Prostate gland (tissue), 2 donors: ENCODE measurements around the gene TMEM178A. TPM values are rescaled to one million over a fixed set of nuclear protein-coding genes. Genes with fewer than 3 reads are reported as not detected.

Experiments used
- DNase-seq: peaks from one replicate; pipeline ENCODE4 v3.0.0-alpha.2; 2019; ENCODE audit warnings: low spot score
- H3K27ac ChIP-seq, 2 donors: fragments of 200-600 bp; sonication (generic); 2 replicates each; pipeline ENCODE4 v1.5.1; 2017 to 2019
- H3K27me3 ChIP-seq: fragments of 200-600 bp; sonication (generic); replicated peaks from 2 replicates; pipeline ENCODE4 v1.5.1; 2019; ENCODE audit not compliant: insufficient read depth
- H3K36me3 ChIP-seq, 2 donors: fragments of 200-600 bp; sonication (generic); 1 replicate in 1 of 2; 2 replicates in 1 of 2; pipeline versions ENCODE4 v1.5.1 to v1.8.1; 2017 to 2019
- H3K4me1 ChIP-seq: fragments of 200-600 bp; sonication (generic); replicated peaks from 2 replicates; pipeline ENCODE4 v1.5.1; 2019
- H3K4me3 ChIP-seq, 2 donors: fragments of 200-600 bp; sonication (generic); 2 replicates each; pipeline ENCODE4 v1.5.1; 2017 to 2019
- H3K9me3 ChIP-seq: fragments of 200-600 bp; sonication (generic); 2 replicates; pipeline ENCODE4 v1.5.1; 2017
- CTCF ChIP-seq, 4 experiments: fragments of 200-600 bp in 2 of 4; fragments of 450-650 bp in 2 of 4; sonication (generic) in 2 of 4; IDR thresholded peaks; 1 replicate in 3 of 4; 2 replicates in 1 of 4; pipeline ENCODE4 v1.5.1; 2016 to 2019; ENCODE audit warnings: antibody characterized with exemption in 4 of 4, mild to moderate bottlenecking in 2 of 4, moderate library complexity in 2 of 4
- POLR2A ChIP-seq: fragments of 450-650 bp; IDR thresholded peaks from one replicate; pipeline ENCODE4 v1.6.1; 2016; ENCODE audit warnings: antibody characterized with exemption, mild to moderate bottlenecking
- POLR2AphosphoS5 ChIP-seq: sonication (generic); formaldehyde crosslinking; IDR thresholded peaks from one replicate; pipeline ENCODE4 v1.6.1; 2017; ENCODE audit warnings: antibody characterized with exemption
- WGBS: methylation state at CpG from one replicate; pipeline ENCODE4 v1.1.5; 2018; 5-methylcytosine and 5-hydroxymethylcytosine counted together
- intact Hi-C: fragments of 100-400 bp; cut with DNase I; formaldehyde crosslinking; loops from one replicate; pipeline ENCODE4 v1.14.2; 2022
- total RNA-seq, 2 donors: library from RNA; depleted of rRNA; stranded (reverse); fragments of >200 nt; gene quantifications; one replicate each; pipeline ENCODE4 v1.1.0, GENCODE V29; 2016

Gene TMEM178A
- total RNA-seq, 2 donors from 2014 or later = 2.6 to 6.9 TPM

- no peak overlapping the region for H3K27ac ChIP-seq
- no peaks in the 10 kb centered on the region for H3K9me3 ChIP-seq
- intact Hi-C loops = no loop called here
- WGBS = 90% methylated on average over 5 of the region's 5 CpGs
- no peaks in the 10 kb centered on the region for H3K27me3 ChIP-seq
- TF ChIP-seq POLR2AphosphoS5 = no peak
- TF ChIP-seq POLR2A = no peak
- TF ChIP-seq CTCF (IDR thresholded peaks at IDR 0.05) = no peak
- no peak for DNase-seq
- no peaks in the 10 kb centered on the region for H3K36me3 ChIP-seq
- H3K4me1 ChIP-seq = peaks cover 7% of the 10 kb centered on the region
- no peak overlapping the region for H3K4me3 ChIP-seq
These were observed 47.2 kb downstream of the TMEM178A start for GRCh38 chr2:39712953-39713352.

GRCh38 chr2:39715095-39715494 is 49.4 kb downstream of the TMEM178A start:
- TF ChIP-seq POLR2A = no peak
- no peak for TF ChIP-seq CTCF (IDR thresholded peaks at IDR 0.05)
- no peak for TF ChIP-seq POLR2AphosphoS5
- H3K27me3 ChIP-seq = no peaks in the 10 kb centered on the region
- H3K36me3 ChIP-seq = no peaks in the 10 kb centered on the region
- H3K9me3 ChIP-seq = no peaks in the 10 kb centered on the region
- H3K4me3 ChIP-seq = no peak overlapping the region
- DNase-seq = no peak
- intact Hi-C loops = no loop called here
- peak overlapping the region in 1 of 2 donors; percentile 45 for H3K27ac ChIP-seq
- peaks cover 13% of the 10 kb centered on the region for H3K4me1 ChIP-seq

GRCh38 chr2:39715822-39716221 is 50.1 kb downstream of the TMEM178A start:
- TF ChIP-seq POLR2A = no peak
- no peak for TF ChIP-seq CTCF (IDR thresholded peaks at IDR 0.05)
- TF ChIP-seq POLR2AphosphoS5 = no peak
- intact Hi-C loops = no loop called here
- peak overlapping the region in 1 of 2 donors; percentile 45 for H3K27ac ChIP-seq

GRCh38 chr2:39717067-39717466 is 51.4 kb downstream of the TMEM178A start:
- no peak overlapping the region for H3K4me3 ChIP-seq
- H3K9me3 ChIP-seq = no peaks in the 10 kb centered on the region
- no peaks in the 10 kb centered on the region for H3K36me3 ChIP-seq
- H3K27me3 ChIP-seq = no peaks in the 10 kb centered on the region
- intact Hi-C loops = no loop called here
- H3K4me1 ChIP-seq = peaks cover 13% of the 10 kb centered on the region
- no peak for TF ChIP-seq CTCF (IDR thresholded peaks at IDR 0.05)
- DNase-seq = no peak
- 53% methylated on average over 12 of the region's 12 CpGs for WGBS
- H3K27ac ChIP-seq = peak overlapping the region; percentile 45 to 70

More at GRCh38 chr2:39715822-39716221, 50.1 kb downstream of the TMEM178A start:
- H3K36me3 ChIP-seq = no peaks in the 10 kb centered on the region
- H3K4me3 ChIP-seq = no peak overlapping the region
- no peak for DNase-seq
- H3K27me3 ChIP-seq = no peaks in the 10 kb centered on the region
- H3K4me1 ChIP-seq = peaks cover 13% of the 10 kb centered on the region
- H3K9me3 ChIP-seq = no peaks in the 10 kb centered on the region
- WGBS = 50% methylated on average over 3 of the region's 3 CpGs

- Histone ChIP-seq H3K4me3 (no peak overlapping the region), H3K27ac (peak overlapping the region; percentile 68 to 70), H3K27me3 (no peaks in the 10 kb centered on the region), H3K9me3 (no peaks in the 10 kb centered on the region), H3K4me1 (peaks cover 17% of the 10 kb centered on the region), H3K36me3 (no peaks in the 10 kb centered on the region)
- whole genome bisulfite sequencing = 28% methylated on average over 9 of the region's 9 CpGs
- TF ChIP-seq CTCF (IDR thresholded peaks at IDR 0.05) = no peak
- TF ChIP-seq POLR2AphosphoS5 = no peak
- no peak for TF ChIP-seq POLR2A
- DNase-seq = no peak
- intact Hi-C loops = no loop called here
These were observed 52.8 kb downstream of the TMEM178A start for GRCh38 chr2:39718483-39718882.
